ENCODE measurements around the gene VWA2.

DNA sequence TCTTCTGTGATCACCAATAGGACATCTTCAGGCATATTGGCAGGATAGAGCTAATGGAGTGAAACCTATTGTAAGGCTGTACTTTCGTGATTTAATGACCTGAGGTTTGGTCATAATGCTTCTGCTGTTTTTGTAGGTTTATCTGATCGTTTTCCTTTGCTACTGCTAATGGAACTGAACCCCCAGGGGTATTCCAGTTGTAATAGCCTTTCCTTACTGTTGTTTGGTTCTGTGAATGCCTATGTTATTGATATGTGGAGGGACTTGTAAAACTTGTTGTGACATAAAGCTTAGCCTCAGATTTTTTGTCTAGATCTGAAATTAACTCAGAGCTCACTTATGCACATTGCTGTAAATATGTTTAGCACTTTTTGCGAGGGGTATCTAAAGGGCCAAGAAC is 10.9 kb upstream of the VWA2 start:
- no peak for TF ChIP-seq BHLHE40 (IDR thresholded peaks at IDR 0.05; ENCODE audit: borderline replicate concordance)
- no peak for TF ChIP-seq FOXK2 (IDR thresholded peaks at IDR 0.05)
- TF ChIP-seq FOXA1 (IDR thresholded peaks at IDR 0.05), result no peak
- TF ChIP-seq FOXM1 (IDR thresholded peaks at IDR 0.05; ENCODE audit: borderline replicate concordance), result no peak
- TF ChIP-seq SP1 (IDR thresholded peaks at IDR 0.05), result no peak
- TF ChIP-seq SUZ12 (IDR thresholded peaks at IDR 0.05), result no peak
- no peak for TF ChIP-seq ELF4 (IDR thresholded peaks at IDR 0.05)
- no peak for TF ChIP-seq ZNF384 (IDR thresholded peaks at IDR 0.05)
- no peak for TF ChIP-seq LEF1 (IDR thresholded peaks at IDR 0.05; ENCODE audit: borderline replicate concordance)
- TF ChIP-seq HDGF (IDR thresholded peaks at IDR 0.05; ENCODE audit: borderline replicate concordance), result no peak

Measured in HEK293T (cell line).